ENCODE data around the gene C17orf67. TPM values are rescaled to one million over a fixed set of nuclear protein-coding genes. Genes with fewer than 3 reads are reported as not detected.

The C17orf67 gene
- total and polyA plus RNA-seq, 10 of the 15 experiments (the other 5 are each of a cell fraction or from before 2014, with no cell fraction given), result 0.24 to 3.3 (median 0.89) TPM

- peak; percentile 63; the same call in 1 of the 2 replicates for TF ChIP-seq RELB (IDR thresholded peaks at IDR 0.05; ENCODE audit: low read depth)
- TF ChIP-seq FOS (IDR thresholded peaks at IDR 0.05; ENCODE audit: borderline replicate concordance, extremely low read depth, insufficient read length), result no peak
- TF ChIP-seq, protein P1, sequence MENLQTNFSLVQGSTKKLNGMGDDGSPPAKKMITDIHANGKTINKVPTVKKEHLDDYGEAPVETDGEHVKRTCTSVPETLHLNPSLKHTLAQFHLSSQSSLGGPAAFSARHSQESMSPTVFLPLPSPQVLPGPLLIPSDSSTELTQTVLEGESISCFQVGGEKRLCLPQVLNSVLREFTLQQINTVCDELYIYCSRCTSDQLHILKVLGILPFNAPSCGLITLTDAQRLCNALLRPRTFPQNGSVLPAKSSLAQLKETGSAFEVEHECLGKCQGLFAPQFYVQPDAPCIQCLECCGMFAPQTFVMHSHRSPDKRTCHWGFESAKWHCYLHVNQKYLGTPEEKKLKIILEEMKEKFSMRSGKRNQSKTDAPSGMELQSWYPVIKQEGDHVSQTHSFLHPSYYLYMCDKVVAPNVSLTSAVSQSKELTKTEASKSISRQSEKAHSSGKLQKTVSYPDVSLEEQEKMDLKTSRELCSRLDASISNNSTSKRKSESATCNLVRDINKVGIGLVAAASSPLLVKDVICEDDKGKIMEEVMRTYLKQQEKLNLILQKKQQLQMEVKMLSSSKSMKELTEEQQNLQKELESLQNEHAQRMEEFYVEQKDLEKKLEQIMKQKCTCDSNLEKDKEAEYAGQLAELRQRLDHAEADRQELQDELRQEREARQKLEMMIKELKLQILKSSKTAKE (IDR thresholded peaks at IDR 0.05; ENCODE audit: low read depth, poor library complexity, severe bottlenecking), result peak; percentile 72
- peak; percentile 85; the same call in 1 of the 2 replicates for TF ChIP-seq MTA2 (IDR thresholded peaks at IDR 0.05; ENCODE audit: low read depth)
- TF ChIP-seq ZNF384 (IDR thresholded peaks at IDR 0.05; ENCODE audit: borderline replicate concordance, low read depth, low read length), result no peak
- TF ChIP-seq CEBPB (IDR thresholded peaks at IDR 0.05; ENCODE audit: borderline replicate concordance in 1 of 2, low read depth in 2 of 2, low read length in 2 of 2), result no peak
- peak; percentile 64 to 79; a peak in 3 of 4 replicates for TF ChIP-seq EP300 (IDR thresholded peaks at IDR 0.05; ENCODE audit: borderline replicate concordance in 1 of 2, control insufficient read depth in 1 of 2, low read depth in 2 of 2, low read length in 2 of 2)
- TF ChIP-seq, protein P2, sequence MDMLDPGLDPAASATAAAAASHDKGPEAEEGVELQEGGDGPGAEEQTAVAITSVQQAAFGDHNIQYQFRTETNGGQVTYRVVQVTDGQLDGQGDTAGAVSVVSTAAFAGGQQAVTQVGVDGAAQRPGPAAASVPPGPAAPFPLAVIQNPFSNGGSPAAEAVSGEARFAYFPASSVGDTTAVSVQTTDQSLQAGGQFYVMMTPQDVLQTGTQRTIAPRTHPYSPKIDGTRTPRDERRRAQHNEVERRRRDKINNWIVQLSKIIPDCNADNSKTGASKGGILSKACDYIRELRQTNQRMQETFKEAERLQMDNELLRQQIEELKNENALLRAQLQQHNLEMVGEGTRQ (IDR thresholded peaks at IDR 0.05; ENCODE audit: borderline replicate concordance, low read depth, low read length), result no peak; the same call in 1 of the 2 replicates
- TF ChIP-seq HDAC2 (IDR thresholded peaks at IDR 0.05), result no peak
- TF ChIP-seq, protein P3, sequence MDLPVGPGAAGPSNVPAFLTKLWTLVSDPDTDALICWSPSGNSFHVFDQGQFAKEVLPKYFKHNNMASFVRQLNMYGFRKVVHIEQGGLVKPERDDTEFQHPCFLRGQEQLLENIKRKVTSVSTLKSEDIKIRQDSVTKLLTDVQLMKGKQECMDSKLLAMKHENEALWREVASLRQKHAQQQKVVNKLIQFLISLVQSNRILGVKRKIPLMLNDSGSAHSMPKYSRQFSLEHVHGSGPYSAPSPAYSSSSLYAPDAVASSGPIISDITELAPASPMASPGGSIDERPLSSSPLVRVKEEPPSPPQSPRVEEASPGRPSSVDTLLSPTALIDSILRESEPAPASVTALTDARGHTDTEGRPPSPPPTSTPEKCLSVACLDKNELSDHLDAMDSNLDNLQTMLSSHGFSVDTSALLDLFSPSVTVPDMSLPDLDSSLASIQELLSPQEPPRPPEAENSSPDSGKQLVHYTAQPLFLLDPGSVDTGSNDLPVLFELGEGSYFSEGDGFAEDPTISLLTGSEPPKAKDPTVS (IDR thresholded peaks at IDR 0.05; ENCODE audit: low read depth, low read length), result no peak
- peak; percentile 64; the same call in 1 of the 2 replicates for TF ChIP-seq MYB (IDR thresholded peaks at IDR 0.05; ENCODE audit: borderline replicate concordance, low read depth, low read length)
- TF ChIP-seq NR2F1 (conservative IDR thresholded peaks at IDR 0.05), result peak; percentile 93
- TF ChIP-seq, protein P4, sequence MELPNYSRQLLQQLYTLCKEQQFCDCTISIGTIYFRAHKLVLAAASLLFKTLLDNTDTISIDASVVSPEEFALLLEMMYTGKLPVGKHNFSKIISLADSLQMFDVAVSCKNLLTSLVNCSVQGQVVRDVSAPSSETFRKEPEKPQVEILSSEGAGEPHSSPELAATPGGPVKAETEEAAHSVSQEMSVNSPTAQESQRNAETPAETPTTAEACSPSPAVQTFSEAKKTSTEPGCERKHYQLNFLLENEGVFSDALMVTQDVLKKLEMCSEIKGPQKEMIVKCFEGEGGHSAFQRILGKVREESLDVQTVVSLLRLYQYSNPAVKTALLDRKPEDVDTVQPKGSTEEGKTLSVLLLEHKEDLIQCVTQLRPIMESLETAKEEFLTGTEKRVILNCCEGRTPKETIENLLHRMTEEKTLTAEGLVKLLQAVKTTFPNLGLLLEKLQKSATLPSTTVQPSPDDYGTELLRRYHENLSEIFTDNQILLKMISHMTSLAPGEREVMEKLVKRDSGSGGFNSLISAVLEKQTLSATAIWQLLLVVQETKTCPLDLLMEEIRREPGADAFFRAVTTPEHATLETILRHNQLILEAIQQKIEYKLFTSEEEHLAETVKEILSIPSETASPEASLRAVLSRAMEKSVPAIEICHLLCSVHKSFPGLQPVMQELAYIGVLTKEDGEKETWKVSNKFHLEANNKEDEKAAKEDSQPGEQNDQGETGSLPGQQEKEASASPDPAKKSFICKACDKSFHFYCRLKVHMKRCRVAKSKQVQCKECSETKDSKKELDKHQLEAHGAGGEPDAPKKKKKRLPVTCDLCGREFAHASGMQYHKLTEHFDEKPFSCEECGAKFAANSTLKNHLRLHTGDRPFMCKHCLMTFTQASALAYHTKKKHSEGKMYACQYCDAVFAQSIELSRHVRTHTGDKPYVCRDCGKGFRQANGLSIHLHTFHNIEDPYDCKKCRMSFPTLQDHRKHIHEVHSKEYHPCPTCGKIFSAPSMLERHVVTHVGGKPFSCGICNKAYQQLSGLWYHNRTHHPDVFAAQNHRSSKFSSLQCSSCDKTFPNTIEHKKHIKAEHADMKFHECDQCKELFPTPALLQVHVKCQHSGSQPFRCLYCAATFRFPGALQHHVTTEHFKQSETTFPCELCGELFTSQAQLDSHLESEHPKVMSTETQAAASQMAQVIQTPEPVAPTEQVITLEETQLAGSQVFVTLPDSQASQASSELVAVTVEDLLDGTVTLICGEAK (IDR thresholded peaks at IDR 0.05; ENCODE audit: borderline replicate concordance), result no peak
- TF ChIP-seq, protein P5, sequence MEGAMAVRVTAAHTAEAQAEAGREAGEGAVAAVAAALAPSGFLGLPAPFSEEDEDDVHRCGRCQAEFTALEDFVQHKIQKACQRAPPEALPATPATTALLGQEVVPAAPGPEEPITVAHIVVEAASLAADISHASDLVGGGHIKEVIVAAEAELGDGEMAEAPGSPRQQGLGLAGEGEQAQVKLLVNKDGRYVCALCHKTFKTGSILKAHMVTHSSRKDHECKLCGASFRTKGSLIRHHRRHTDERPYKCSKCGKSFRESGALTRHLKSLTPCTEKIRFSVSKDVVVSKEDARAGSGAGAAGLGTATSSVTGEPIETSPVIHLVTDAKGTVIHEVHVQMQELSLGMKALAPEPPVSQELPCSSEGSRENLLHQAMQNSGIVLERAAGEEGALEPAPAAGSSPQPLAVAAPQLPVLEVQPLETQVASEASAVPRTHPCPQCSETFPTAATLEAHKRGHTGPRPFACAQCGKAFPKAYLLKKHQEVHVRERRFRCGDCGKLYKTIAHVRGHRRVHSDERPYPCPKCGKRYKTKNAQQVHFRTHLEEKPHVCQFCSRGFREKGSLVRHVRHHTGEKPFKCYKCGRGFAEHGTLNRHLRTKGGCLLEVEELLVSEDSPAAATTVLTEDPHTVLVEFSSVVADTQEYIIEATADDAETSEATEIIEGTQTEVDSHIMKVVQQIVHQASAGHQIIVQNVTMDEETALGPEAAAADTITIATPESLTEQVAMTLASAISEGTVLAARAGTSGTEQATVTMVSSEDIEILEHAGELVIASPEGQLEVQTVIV (IDR thresholded peaks at IDR 0.05; ENCODE audit: borderline replicate concordance, partially characterized antibody), result no peak
- peak; percentile 66 for TF ChIP-seq CREB1 (IDR thresholded peaks at IDR 0.05; ENCODE audit: low read depth)
These were observed 46.7 kb downstream of the C17orf67 start (continued) for GRCh38 chr17:56786989-56787482.
